BJ (cell line): ENCODE measurements around the gene ZNF345. TPM values are rescaled to one million over a fixed set of nuclear protein-coding genes. Genes with fewer than 3 reads are reported as not detected.

Experiments used
- CTCF ChIA-PET: fragments of 350-600 bp; formaldehyde crosslinking; extraction: SDS; loops from one replicate; lab custom pipeline; 2021; ENCODE audit warnings: antibody characterized with exemption, inconsistent platforms; lab: Yijun Ruan, JAX
- POLR2A ChIA-PET: fragments of 300-600 bp; sonication (Branson Sonifier 250); formaldehyde crosslinking; extraction: SDS; loops from one replicate; lab custom pipeline; 2021; ENCODE audit warnings: antibody characterized with exemption; lab: Charles Lee
- DNase-seq: peaks from one replicate; pipeline ENCODE4 v3.0.0-alpha.2; 2011; ENCODE audit warnings: low read depth
- H3K27me3 ChIP-seq: 2 replicates; pipeline ENCODE4 v1.6.0; 2011; ENCODE audit warnings: low read length; ENCODE audit not compliant: control insufficient read depth, insufficient read depth
- H3K36me3 ChIP-seq: 2 replicates; pipeline ENCODE4 v1.5.1; 2011; ENCODE audit warnings: low read length; ENCODE audit not compliant: control insufficient read depth, insufficient read depth
- H3K4me3 ChIP-seq: 2 replicates; pipeline ENCODE4 v1.5.1; 2011; ENCODE audit warnings: low read depth, mild to moderate bottlenecking, control low read depth, low read length
- CTCF ChIP-seq: IDR thresholded peaks from 2 replicates; pipeline ENCODE4 v1.5.1; 2011; ENCODE audit warnings: low read depth, mild to moderate bottlenecking, control low read depth, inconsistent platforms, low read length, moderate library complexity; ENCODE audit not compliant: insufficient read depth
- polyA minus RNA-seq: library from RNA; depleted of rRNA, polyadenylated mRNA; stranded (reverse); fragments of >200 nt; gene quantifications from 2 replicates; pipeline ENCODE4 v1.2.3, GENCODE V29; 2011; rRNA and poly(A)+ RNA removed
- polyA plus RNA-seq: library from polyadenylated mRNA; depleted of rRNA; stranded (reverse); fragments of >200 nt; gene quantifications from 2 replicates; pipeline ENCODE4 v1.2.3, GENCODE V29; 2011; rRNA removed

Gene ZNF345
- polyA plus RNA-seq (1.3 TPM in 2 replicates), polyA minus RNA-seq (1.4 and 2.6 TPM in 2 replicates)

DNA sequence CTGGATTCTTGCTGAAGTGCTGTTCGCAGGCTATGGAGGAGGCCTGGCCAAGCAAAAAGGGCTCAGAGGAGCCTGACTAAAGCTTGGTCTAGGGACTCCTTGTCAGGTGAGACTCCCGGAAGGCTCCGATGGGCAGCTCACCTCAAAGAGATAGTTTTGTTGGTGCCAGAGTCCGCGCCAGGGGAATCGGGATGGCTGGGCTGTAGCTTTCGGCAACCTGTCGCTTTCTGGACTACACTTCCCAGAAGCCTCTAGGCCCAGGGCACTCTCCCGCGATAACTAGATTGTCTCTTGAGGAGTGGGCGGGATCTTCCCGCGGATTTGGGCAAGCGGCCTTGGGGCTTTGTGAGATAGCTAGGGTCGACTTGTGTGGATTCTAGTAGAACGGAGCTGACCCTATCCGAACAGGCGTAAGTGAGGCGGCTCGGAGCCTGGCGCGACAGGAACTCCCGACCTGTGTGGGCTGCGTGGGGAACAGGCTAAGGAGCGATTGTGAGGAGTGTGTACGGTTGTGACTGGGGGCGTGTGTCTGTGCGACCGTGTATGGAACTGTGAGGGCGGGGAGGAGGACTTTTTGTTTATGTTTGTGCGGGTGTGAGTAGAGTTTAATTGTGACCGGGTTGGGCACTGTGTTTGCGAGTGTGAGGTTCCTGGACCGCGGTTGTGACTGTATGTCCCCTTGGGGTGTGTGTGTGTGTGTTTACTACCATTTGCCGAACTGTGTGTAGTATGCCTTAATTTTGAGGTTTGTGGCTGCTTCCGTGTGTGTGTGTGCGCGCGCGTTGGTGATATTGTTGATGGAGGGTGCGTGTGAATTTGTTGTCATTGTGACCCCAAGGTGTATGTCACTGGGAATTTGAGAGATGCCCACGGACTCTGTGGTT is at the start of gene ZNF345:
ZNF345 (plus strand) TSS at position 318 of the 884 bp plus-strand sequence. CDS start 25,955 bp downstream, outside the sequence.
- Histone ChIP-seq H3K36me3 (no peaks in the 10 kb centered on the region), H3K4me3 (peak within 1 kb of the TSS; percentile 88), H3K27me3 (no peaks in the 10 kb centered on the region)
- TF ChIP-seq CTCF, result no peak
- DNase-seq, result peak; percentile 62
- POLR2A ChIA-PET, result interaction anchor here (1.4 kb wide), 1 partner anchor 13 kb away, joined by 9 read pairs; the partner anchor contains the start of gene ZNF790
- CTCF ChIA-PET, result interaction anchor here (1.0 kb wide), 1 partner anchor 9 kb away, joined by 3 read pairs; no protein-coding TSS in a partner anchor

GRCh38 chr19:36805364-36805763 is 45.3 kb upstream of the ZNF345 start:
- POLR2A ChIA-PET, result no interaction called here
- Histone ChIP-seq H3K27me3 (no peaks in the 10 kb centered on the region), H3K36me3 (no peaks in the 10 kb centered on the region; the same call in 1 of the 2 replicates), H3K4me3 (no peak overlapping the region)
- TF ChIP-seq CTCF, result no peak
- CTCF ChIA-PET, result no interaction called here
- no peak for DNase-seq

- no peak overlapping the region for H3K4me3 ChIP-seq
- POLR2A ChIA-PET, result no interaction called here
- no peak for TF ChIP-seq CTCF
- DNase-seq, result no peak
- no peaks in the 10 kb centered on the region for H3K36me3 ChIP-seq
- CTCF ChIA-PET, result no interaction called here
- no peaks in the 10 kb centered on the region for H3K27me3 ChIP-seq
Observed at GRCh38 chr19:36807029-36807428, 43.6 kb upstream of the ZNF345 start.

DNA sequence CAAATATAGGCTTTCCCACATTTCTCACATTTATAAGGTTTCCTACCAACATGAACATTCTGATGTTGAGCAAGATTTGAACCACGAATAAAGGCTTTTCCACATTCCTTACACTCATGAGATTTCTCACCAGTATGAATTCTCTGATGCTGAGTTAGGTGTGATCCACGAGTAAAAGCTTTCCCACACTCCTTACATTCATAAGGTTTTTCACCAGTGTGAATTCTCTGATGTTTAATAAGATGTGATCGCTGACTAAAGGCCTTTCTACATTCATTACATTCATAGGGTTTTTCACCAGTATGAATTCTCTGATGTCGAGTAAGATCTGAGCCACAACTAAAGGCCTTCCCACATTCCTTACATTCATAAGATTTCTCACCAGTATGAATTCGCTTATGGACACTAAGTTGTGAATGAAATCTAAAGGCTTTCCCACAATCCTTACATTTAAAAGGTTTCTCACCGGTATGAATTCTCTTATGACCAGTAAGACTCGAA is 31.5 kb upstream of the ZNF345 start:
- POLR2A ChIA-PET, result no interaction called here
- no peak for TF ChIP-seq CTCF
- H3K27me3 ChIP-seq, result no peaks in the 10 kb centered on the region
- H3K4me3 ChIP-seq, result no peak overlapping the region
- CTCF ChIA-PET, result no interaction called here
- H3K36me3 ChIP-seq, result peaks cover 13% of the 10 kb centered on the region
- no peak for DNase-seq

DNA sequence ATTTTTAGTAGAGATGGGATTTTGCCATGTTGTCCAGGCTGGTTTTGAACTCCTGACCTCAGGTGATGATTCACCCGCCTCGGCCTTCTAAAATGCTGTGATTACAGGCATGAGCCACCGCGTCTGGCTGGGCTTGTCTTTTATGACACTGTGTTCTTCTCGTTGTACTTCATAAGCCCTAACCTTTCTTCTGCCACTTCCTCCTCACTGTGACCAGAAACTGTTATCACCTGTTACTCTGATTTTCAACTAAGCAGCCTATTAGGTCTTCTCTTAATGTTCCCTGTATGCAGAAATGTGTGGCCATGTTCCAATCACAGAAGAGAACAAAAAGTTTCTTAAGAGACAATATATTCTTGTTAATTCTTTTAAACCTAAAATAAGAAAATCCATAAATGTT is 28.9 kb upstream of the ZNF345 start:
- CTCF ChIA-PET, result no interaction called here
- Histone ChIP-seq H3K4me3 (no peak overlapping the region), H3K36me3 (peaks cover 11% of the 10 kb centered on the region), H3K27me3 (no peaks in the 10 kb centered on the region)
- no peak for DNase-seq
- POLR2A ChIA-PET, result no interaction called here
- no peak for TF ChIP-seq CTCF
